ENCODE data around the gene FBXO34. TPM values are rescaled to one million over a fixed set of nuclear protein-coding genes. Genes with fewer than 3 reads are reported as not detected.

Gene FBXO34
- total RNA-seq, 1 experiment from 2014 or later, result 13.9 TPM

DNA sequence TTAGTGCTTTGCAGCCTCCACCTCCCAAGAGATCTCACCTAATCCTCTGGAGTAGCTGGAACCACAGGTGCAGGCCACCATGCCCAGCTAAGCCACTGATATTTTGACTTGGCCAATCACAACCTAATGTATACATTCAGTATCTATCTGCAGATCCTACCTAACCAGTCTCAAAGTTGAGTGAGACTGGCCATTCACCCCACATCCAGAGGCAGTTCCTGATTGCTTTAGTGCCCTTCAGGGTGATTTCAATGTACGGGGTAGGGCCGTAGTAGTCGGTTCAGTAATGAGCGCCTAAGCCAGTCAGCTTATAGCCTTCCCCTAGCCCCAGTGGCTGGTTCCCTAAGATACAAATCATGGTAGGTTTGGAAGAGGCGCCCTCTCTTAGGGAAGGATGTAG lies 27.4 kb upstream of the FBXO34 start:
- Mint-ChIP-seq H3K36me3 (no peaks in the 10 kb centered on the region), H3K9me3 (no peaks in the 10 kb centered on the region), H3K27ac (no peak overlapping the region), H3K4me3 (no peak overlapping the region), H3K27me3 (ENCODE audit: low read depth) (peaks cover 29% of the 10 kb centered on the region), H3K4me1 (0 out of 2 replicates have a peak, but pooled peaks cover 8% of the 10 kb centered on the region)
- CTCF ChIA-PET, result interaction anchor here (0.6 to 1.4 kb wide), 2 partner anchors 27 to 32 kb away, joined by 3 read pairs; no protein-coding TSS in a partner anchor
- DNase-seq (ENCODE audit: low spot score) (no peak), ATAC-seq (no peak)
- TF ChIP-seq ZNF396 (CRISPR knock-in tag; IDR thresholded peaks at IDR 0.05; ENCODE audit: borderline replicate concordance) (no peak), OVOL2 (CRISPR knock-in tag; IDR thresholded peaks at IDR 0.05; ENCODE audit: borderline replicate concordance) (no peak), NFYB (CRISPR knock-in tag; conservative IDR thresholded peaks at IDR 0.05; ENCODE audit: low read depth) (no peak), CBFB (CRISPR knock-in tag; IDR thresholded peaks at IDR 0.05; ENCODE audit: low read depth) (no peak), ZBTB21 (CRISPR knock-in tag; IDR thresholded peaks at IDR 0.05; ENCODE audit: borderline replicate concordance) (no peak), PRRX2 (CRISPR knock-in tag; IDR thresholded peaks at IDR 0.05) (no peak), ZNF317 (CRISPR knock-in tag; IDR thresholded peaks at IDR 0.05; ENCODE audit: borderline replicate concordance, low read depth) (no peak), MXD4 (CRISPR knock-in tag; IDR thresholded peaks at IDR 0.05; ENCODE audit: borderline replicate concordance) (no peak), NFATC4 (CRISPR knock-in tag; IDR thresholded peaks at IDR 0.05) (no peak), NR2C2 (CRISPR knock-in tag; IDR thresholded peaks at IDR 0.05) (no peak), SP1 (CRISPR knock-in tag; conservative IDR thresholded peaks at IDR 0.05) (no peak), GRHL2 (CRISPR knock-in tag; IDR thresholded peaks at IDR 0.05; ENCODE audit: insufficient replicate concordance, severe bottlenecking) (no peak)
- TF ChIP-seq, protein P1, sequence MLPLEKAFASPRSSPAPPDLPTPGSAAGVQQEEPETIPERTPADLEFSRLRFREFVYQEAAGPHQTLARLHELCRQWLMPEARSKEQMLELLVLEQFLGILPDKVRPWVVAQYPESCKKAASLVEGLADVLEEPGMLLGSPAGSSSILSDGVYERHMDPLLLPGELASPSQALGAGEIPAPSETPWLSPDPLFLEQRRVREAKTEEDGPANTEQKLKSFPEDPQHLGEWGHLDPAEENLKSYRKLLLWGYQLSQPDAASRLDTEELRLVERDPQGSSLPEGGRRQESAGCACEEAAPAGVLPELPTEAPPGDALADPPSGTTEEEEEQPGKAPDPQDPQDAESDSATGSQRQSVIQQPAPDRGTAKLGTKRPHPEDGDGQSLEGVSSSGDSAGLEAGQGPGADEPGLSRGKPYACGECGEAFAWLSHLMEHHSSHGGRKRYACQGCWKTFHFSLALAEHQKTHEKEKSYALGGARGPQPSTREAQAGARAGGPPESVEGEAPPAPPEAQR (CRISPR knock-in tag; IDR thresholded peaks at IDR 0.05), result no peak
- TF ChIP-seq, protein P2, sequence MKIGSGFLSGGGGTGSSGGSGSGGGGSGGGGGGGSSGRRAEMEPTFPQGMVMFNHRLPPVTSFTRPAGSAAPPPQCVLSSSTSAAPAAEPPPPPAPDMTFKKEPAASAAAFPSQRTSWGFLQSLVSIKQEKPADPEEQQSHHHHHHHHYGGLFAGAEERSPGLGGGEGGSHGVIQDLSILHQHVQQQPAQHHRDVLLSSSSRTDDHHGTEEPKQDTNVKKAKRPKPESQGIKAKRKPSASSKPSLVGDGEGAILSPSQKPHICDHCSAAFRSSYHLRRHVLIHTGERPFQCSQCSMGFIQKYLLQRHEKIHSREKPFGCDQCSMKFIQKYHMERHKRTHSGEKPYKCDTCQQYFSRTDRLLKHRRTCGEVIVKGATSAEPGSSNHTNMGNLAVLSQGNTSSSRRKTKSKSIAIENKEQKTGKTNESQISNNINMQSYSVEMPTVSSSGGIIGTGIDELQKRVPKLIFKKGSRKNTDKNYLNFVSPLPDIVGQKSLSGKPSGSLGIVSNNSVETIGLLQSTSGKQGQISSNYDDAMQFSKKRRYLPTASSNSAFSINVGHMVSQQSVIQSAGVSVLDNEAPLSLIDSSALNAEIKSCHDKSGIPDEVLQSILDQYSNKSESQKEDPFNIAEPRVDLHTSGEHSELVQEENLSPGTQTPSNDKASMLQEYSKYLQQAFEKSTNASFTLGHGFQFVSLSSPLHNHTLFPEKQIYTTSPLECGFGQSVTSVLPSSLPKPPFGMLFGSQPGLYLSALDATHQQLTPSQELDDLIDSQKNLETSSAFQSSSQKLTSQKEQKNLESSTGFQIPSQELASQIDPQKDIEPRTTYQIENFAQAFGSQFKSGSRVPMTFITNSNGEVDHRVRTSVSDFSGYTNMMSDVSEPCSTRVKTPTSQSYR (CRISPR knock-in tag; IDR thresholded peaks at IDR 0.05), result no peak
- TF ChIP-seq, protein P3, sequence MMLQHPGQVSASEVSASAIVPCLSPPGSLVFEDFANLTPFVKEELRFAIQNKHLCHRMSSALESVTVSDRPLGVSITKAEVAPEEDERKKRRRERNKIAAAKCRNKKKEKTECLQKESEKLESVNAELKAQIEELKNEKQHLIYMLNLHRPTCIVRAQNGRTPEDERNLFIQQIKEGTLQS (CRISPR knock-in tag; conservative IDR thresholded peaks at IDR 0.05), result no peak
- TF ChIP-seq, protein P4, sequence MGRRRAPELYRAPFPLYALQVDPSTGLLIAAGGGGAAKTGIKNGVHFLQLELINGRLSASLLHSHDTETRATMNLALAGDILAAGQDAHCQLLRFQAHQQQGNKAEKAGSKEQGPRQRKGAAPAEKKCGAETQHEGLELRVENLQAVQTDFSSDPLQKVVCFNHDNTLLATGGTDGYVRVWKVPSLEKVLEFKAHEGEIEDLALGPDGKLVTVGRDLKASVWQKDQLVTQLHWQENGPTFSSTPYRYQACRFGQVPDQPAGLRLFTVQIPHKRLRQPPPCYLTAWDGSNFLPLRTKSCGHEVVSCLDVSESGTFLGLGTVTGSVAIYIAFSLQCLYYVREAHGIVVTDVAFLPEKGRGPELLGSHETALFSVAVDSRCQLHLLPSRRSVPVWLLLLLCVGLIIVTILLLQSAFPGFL (CRISPR knock-in tag; IDR thresholded peaks at IDR 0.05; ENCODE audit: borderline replicate concordance), result no peak
- TF ChIP-seq, protein P5, sequence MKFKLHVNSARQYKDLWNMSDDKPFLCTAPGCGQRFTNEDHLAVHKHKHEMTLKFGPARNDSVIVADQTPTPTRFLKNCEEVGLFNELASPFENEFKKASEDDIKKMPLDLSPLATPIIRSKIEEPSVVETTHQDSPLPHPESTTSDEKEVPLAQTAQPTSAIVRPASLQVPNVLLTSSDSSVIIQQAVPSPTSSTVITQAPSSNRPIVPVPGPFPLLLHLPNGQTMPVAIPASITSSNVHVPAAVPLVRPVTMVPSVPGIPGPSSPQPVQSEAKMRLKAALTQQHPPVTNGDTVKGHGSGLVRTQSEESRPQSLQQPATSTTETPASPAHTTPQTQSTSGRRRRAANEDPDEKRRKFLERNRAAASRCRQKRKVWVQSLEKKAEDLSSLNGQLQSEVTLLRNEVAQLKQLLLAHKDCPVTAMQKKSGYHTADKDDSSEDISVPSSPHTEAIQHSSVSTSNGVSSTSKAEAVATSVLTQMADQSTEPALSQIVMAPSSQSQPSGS (CRISPR knock-in tag; IDR thresholded peaks at IDR 0.05; ENCODE audit: borderline replicate concordance, low read depth), result no peak
- TF ChIP-seq, protein P6, sequence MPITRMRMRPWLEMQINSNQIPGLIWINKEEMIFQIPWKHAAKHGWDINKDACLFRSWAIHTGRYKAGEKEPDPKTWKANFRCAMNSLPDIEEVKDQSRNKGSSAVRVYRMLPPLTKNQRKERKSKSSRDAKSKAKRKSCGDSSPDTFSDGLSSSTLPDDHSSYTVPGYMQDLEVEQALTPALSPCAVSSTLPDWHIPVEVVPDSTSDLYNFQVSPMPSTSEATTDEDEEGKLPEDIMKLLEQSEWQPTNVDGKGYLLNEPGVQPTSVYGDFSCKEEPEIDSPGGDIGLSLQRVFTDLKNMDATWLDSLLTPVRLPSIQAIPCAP (CRISPR knock-in tag; IDR thresholded peaks at IDR 0.05), result no peak
- TF ChIP-seq, protein P7, sequence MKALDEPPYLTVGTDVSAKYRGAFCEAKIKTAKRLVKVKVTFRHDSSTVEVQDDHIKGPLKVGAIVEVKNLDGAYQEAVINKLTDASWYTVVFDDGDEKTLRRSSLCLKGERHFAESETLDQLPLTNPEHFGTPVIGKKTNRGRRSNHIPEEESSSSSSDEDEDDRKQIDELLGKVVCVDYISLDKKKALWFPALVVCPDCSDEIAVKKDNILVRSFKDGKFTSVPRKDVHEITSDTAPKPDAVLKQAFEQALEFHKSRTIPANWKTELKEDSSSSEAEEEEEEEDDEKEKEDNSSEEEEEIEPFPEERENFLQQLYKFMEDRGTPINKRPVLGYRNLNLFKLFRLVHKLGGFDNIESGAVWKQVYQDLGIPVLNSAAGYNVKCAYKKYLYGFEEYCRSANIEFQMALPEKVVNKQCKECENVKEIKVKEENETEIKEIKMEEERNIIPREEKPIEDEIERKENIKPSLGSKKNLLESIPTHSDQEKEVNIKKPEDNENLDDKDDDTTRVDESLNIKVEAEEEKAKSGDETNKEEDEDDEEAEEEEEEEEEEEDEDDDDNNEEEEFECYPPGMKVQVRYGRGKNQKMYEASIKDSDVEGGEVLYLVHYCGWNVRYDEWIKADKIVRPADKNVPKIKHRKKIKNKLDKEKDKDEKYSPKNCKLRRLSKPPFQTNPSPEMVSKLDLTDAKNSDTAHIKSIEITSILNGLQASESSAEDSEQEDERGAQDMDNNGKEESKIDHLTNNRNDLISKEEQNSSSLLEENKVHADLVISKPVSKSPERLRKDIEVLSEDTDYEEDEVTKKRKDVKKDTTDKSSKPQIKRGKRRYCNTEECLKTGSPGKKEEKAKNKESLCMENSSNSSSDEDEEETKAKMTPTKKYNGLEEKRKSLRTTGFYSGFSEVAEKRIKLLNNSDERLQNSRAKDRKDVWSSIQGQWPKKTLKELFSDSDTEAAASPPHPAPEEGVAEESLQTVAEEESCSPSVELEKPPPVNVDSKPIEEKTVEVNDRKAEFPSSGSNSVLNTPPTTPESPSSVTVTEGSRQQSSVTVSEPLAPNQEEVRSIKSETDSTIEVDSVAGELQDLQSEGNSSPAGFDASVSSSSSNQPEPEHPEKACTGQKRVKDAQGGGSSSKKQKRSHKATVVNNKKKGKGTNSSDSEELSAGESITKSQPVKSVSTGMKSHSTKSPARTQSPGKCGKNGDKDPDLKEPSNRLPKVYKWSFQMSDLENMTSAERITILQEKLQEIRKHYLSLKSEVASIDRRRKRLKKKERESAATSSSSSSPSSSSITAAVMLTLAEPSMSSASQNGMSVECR (CRISPR knock-in tag; IDR thresholded peaks at IDR 0.05; ENCODE audit: borderline replicate concordance), result no peak
- TF ChIP-seq, protein P8, sequence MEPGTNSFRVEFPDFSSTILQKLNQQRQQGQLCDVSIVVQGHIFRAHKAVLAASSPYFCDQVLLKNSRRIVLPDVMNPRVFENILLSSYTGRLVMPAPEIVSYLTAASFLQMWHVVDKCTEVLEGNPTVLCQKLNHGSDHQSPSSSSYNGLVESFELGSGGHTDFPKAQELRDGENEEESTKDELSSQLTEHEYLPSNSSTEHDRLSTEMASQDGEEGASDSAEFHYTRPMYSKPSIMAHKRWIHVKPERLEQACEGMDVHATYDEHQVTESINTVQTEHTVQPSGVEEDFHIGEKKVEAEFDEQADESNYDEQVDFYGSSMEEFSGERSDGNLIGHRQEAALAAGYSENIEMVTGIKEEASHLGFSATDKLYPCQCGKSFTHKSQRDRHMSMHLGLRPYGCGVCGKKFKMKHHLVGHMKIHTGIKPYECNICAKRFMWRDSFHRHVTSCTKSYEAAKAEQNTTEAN (CRISPR knock-in tag; IDR thresholded peaks at IDR 0.05), result no peak
- POLR2A ChIA-PET, result interaction anchor here (1.0 kb wide), 1 partner anchor 53 kb away, joined by 3 read pairs; no protein-coding TSS in a partner anchor
